Superior temporal gyrus (tissue), 1 donor: ENCODE measurements around the gene SNAI3.
A peak's percentile ranks its signal among the peaks of the same experiment; 100 is the strongest.
"Not testable (repeated sequence)": the region's sequence is repeated elsewhere in the genome, so short reads cannot be mapped to it uniquely, and the experiment has no call there.

Source experiments
- DNase-seq: peaks from one replicate; pipeline ENCODE4 v3.0.0-alpha.2; 2016; ENCODE audit errors: extremely low spot score

Gene SNAI3

DNA sequence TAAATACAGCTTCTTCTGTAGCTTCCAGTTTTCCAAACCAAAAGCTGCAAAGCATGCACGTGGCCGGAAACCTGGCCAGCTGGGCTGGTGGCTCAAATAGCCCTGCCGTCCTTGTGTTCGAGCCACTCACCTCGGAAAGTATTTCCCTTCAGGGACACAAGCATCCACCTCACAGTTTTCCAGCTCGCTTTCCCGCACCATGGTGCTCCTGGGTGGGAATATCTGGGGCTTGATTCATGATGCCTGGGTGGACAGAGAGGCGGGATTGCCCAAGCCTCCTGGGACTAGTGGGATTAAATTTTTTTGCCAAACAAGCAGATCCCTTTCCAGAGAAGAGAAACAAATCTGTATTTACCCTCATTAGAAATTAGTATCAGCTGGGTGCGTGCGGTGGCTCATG is 16.3 kb downstream of the SNAI3 start:
- no peak for DNase-seq

DNA sequence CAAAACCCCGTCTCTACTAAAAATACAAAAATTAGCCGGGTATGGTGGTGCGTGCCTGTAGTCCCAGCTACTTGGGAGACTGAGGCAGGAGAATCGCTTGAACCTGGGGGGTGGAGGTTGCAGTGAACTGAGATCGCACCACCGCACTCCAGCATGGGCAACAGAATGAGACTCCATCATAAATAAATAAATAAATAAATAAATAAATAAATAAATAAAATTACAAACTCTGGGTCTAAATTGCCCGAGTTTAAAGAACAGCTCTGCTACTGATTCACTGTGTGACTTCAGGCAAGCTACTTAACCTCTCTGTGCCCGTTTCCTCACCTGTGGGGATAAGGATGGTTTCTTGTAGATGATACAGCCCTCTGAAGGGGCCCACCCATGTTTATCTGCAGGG is 16.8 kb downstream of the SNAI3 start:
- DNase-seq = not testable (repeated sequence)

DNA sequence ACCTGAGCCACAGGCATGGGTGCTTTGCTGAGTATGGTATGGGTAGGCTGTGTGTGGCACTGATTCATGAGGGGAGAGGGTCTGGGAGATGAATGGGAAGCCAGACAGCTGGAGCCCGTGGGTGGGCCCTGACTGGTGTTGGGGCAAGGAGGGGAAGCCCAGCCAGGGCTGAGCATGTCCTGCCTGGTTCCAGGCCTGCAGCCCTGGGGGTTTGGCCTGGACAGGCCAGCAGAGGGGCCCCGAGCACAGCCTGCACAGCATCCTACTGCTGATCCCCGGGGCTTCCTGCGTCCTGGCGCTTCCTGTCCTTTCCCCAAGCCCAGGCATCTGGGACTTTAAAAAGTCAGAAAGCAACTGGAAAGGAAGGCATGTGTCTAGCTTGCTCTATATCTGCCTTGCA is 18.8 kb downstream of the SNAI3 start:
- DNase-seq = no peak

DNA sequence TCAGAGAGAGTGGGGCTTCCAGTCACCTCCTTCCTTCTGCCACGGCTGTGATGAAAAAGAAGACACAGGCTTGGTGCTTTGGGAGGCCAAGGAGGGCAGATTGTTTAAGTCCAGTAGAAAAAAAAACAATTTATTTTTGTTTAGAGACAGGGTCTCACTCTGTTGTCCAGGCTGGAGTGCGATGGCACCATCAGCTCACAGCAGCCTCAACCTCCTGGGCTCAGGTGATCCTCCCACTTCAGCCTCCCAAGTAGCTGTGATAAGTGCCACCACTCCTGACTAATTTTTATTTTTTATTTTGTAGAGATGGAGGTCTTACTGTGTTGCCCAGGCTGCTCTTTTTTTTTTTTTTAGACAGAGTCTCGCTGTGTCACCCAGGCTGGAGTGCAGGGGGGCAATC is 20.7 kb downstream of the SNAI3 start:
- DNase-seq = no peak

DNA sequence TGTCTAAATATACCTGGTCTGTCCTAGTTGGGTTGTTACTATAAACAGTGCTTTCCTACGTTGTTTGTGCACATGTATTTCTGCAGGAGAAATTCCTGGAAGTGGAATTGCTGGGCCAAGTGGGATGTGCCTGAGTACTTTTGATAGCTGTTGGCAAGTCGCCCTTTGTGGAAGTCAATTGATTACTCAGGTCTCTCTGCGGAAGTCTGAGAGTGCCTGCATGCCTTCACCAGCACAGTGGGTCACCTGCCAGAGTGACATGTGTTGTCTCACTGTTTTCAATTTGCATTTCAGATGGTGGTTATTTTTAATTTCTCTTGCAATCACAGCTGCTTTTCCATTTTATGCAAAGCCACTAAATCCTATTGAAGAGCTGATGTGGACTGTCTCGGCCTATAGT is 21.2 kb downstream of the SNAI3 start:
- DNase-seq = no peak

DNA sequence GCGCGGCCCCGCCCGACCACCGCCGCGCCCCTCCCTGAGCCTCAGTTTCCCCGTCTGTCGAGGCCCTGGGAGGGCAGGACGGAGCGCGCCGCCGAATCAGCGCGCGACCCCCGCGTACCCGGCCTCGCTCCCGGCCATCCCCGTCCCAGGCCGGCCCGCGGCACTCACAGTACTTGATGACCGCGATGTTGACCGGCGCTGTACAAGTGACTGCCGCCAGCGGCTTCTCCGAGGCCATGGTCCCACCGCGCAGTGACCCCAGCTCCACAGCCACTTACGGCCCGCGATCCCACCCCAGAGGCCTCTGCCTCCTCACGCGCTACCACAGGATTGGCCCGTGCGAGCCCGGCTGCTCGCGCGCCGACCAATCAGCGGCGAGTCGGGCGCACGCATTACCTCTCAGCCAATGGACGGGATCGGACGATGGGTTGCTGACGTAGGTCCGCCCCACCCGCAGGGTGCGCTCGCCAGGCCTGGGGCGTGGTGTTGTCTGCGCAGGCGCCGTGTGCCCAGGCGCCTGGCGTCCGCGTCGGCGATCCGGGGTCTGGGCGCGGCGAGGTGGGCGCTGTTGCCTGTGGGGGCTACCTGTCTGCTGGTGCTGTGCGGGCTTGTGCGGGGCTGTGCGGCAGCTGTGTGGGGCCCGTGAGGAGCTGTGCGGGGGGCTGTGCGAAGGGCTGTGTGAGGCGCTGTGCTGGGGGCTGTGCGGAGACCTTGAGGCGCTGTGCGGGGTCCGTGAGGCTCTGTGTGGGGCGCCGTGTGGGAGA is 23.3 kb downstream of the SNAI3 start, which contains the start of gene MVD:
Gene MVD (minus strand): TSS at position 249 of the 764 bp plus-strand sequence. CDS start 11 bp downstream, at position 238.
- peak; percentile 98 for DNase-seq

DNA sequence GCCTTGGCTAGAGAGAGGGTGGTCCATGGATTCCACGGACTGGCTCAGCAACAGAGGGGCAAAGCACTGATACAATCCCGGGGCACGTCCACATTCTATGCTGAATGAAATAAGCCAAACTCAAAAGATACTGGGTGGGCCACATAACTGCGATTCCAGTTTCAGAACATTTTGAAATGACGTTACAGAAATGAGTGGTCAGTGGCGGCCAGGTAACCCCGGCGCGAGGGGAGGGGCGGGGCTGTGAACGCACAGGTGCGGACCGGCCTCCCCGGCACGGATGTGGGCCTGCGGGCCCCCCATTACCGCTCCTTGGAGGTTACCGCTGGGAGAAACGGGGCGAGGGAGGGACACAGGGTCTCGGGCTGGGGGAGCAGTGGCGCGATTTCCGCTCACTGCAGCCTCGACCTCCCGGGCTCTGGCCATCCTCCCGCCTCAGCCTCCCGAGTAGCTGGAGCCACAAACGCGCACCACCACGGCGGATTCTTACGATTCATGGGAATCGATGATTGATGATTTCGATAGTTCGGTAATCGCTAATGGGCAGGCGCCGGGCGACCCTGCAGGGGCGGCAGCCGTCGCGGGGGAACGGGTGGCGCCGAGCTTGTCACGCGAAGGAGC is 24.0 kb downstream of the SNAI3 start:
- no peak for DNase-seq

DNA sequence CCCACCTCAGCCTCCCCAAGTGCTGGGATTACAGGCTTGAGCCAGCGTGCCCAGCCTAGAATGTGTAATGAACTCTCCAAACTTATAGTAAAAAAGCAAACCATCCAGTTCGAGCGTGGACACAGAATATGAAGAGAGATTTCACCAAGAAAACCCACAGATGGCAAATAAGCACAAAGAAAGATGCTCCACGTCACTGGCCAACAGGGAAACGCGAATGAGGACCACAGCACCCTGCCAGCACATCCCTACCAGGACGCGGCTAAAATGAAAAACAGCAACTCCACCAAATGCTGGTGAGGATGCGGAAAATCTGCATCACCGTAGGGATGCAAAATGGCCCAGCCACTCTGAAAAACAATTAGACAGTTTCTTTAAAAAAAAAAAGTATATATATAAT is 24.8 kb downstream of the SNAI3 start:
- no peak for DNase-seq

DNA sequence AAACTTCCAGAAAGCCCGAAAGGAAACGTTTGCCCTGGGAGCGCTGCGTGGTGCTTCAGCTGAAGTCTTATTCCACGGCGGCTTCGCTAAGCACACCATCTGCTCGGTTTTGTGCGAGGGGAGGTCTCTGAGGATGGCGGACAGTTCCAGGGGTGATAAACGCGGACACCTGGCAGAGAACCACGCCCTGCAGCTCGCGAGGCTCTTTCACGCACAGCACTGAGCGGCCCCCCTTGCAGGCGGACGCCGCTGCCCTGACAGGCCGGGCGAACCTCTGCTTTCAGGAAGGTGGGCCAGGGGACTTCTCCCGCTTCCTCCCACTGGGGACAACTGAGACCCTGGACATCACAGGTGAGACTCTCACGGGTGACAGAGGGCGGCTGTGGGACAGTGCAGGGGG is 27.1 kb downstream of the SNAI3 start:
- no peak for DNase-seq

DNA sequence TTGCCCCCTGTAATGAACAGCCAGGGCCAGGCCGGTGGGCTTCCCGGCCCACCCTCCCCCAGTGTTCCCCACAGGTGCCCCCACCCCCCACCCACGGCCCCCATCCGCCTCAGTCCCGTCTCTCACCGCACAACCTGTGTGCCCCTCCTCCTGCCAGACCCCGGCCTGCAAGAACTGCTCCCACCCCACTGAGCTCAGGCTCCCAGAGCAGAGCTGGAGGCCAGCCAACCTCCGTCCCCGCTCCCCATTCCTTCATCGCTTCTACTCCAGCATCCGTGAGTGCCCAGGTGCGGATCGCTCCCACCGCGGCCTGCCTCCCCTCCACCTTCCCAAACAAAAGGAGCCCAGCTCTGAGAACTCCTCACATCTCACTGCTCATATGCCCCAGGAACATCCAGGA is 27.6 kb downstream of the SNAI3 start:
- DNase-seq = no peak

DNA sequence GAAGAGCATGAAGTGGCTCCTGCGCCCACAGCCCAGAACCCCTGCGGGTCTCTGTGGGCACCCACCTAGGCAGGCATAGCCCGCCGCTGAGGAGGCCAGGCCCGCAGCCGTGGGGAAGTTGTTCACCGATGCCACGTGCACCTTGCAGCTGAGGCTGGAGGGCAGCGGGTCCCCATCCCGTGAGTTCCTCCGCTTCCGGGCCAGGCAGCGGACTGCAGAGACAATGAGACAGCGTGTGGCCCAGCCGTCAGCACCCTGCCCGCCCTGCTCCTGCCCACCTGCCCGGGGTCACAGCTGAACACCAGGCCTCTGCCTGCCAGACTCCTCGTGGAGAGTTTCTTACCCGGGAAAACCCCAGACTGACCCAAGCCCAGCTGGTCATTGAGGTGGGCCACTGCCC is 28.9 kb downstream of the SNAI3 start:
- no peak for DNase-seq

DNA sequence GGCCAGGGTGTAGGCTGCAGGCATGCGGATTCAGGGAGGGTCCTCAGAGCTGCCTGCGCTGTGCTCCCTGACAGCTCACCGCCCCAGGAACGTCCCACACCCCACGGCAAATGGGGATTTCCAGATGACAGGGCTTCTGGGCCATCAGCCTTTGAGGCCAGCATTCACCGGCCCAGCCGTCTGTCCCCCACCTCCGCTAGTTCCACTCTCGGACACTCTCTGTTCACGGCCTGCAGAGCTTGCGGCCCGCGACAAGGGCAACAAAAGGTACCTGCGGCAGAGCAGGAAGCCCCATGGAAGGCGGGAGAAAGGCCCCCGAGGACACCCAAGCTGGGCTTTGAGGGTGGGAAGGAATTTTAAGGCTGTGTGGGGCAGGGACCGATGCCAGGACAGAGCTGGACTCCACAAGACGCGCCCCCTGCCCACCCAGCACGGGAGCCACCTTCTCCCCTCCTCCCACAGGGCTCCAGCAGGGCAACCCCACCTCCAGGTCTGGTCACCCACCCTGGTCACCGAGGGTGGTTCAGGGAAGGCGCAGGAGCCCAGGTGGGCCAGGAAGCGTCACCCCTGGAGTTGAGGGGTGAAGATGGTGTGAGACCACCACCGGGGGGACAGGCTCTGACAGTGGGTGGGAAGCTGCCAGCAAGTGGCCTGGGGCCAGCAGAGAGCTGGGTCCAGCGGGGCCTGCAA is 29.9 kb downstream of the SNAI3 start:
- no peak for DNase-seq

DNA sequence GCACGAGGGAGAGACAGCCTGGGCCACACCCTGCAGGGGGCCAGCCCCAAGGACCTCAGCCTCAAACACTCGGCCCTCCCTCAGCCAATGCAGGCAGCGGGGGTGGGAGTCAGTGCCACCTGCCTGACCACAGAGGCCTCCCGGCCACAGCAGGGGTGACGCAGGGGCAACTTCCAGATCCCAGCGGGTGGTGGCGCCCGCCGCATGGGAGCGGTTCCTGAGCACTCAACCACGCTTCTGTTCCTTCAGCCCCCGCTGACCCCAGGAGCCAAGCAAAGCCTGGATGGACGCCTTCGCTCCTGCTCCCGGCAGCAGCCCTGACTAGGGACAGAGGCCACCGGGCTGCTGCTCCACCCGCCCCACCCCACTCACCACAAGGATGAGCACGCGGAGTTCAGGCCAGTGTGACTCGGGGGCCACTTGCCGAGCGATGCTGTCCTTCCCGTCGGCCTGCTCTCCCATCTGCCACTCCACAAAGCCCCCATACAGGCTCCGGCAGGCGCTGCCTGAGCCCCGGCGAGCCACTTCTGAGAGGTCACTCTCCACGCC is 30.5 kb downstream of the SNAI3 start:
- DNase-seq = no peak

DNA sequence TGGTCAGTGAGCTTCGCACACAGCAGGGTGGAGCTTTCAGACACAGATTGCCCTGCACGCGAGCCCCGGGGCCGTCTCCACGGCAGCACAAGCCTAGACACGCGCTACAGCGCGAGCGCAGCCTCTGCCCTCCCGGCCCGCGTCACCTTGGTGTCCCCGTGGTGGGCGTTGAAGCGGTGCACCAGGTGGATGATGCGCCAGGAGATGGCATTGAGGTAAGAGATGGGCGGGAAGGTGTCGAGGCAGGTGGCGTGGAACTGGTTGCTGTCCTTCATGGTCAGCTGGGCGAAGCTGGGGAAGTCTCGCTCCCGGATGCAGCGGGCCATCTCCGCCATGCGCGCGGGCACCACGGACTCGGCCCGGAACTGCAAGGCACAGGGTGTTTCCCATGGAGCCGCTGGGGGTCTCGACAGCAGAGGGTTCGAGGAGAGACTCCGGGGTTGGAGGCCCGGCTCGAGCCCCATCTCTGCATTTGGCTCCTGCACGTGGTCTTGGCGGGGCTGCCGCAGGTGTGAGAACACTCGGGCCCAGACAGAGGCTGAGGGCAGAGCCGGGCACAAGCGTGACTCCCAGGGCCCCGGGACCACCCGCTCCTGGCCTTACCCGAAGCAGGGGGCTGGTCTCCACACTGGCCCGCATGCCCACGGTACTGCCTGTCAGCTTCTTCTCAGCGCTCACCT is 31.1 kb downstream of the SNAI3 start:
- no peak for DNase-seq

DNA sequence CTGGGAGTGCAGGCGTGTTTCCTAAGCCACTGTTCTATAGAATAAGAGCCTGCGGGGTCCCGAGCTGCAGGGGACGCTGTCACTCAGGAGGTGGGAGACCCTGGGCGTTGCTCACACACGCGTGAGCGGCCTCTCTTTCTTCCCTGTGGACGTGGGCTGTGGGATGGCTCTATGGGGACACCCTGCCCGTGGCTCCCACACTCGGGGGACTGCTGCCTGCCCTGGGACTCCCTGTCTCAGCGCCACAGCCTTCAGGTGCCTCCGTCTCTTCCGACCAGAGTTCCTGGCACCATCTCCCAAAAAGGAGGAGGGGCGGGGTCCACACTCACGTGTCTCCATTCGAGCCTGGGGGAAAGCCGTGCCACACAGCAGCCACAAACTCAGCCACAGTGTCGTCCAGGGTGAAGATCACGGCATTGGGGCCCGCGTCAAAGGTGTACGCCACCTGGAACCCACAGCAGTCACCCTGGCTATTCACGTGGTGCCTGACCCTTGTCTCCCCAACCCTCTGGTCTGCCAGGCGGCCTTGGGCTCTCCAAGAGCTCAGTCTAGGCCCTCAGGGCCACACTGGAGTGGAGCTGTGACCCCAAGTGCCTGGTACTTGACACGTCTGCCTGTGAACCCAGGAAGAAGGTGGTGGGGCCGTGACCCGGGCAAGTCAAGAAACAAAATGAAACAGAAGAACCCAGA is 31.8 kb downstream of the SNAI3 start:
- no peak for DNase-seq

DNA sequence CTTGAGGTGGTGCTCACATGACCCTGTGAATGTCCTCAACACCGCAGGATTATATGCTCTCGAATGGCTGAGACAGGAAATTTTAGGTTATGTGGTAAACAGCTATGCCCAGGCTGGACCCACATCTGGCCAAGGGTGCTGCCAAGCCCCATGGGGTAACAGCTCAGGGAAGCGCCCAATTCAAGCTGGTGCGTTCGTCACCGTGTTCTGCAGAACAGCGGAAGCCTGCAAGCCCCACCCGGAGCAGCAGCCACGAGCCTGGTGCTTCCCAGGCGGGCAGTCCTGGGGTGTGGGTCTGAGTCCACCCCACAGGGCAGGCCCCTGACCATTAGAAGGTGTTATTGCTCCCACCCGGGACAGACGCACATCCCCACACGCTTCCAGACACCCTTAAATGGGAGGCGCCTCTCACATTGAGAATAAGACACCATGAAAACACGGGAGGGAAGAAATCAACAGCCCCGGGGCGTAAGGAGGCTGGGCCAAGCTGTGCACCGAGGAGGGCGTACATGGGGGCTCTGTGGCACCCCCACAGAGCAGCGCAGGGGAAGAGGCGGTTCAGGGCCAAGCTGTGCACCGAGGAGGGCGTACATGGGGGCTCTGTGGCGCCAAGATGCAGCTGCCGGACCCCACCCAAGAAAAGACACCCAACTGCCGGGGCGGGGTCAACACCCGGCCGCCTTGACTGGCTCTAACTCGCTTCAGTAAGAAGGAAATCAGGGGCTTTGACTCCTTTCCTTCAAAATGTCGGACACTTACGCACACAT is 32.5 kb downstream of the SNAI3 start:
- no peak for DNase-seq

DNA sequence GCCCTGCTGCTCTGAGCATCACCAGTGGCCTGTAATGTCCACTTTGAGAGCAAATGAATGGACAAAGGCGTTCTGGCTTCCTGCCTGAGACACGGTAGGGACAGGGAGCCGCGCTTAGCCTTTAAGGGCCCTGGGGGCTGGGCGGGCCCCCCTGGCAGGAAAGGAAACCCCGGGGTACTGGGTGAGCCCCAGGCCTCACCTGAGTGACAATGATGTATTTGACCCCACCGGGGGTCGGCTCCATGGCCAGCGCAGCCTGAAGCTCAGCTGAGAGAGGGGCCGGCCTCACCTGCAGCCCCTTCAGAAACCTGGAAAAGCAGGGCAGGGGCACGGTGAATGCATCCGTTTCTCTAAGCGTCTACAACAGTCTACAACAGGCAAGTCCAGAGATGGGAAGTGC is 33.2 kb downstream of the SNAI3 start:
- no peak for DNase-seq

DNA sequence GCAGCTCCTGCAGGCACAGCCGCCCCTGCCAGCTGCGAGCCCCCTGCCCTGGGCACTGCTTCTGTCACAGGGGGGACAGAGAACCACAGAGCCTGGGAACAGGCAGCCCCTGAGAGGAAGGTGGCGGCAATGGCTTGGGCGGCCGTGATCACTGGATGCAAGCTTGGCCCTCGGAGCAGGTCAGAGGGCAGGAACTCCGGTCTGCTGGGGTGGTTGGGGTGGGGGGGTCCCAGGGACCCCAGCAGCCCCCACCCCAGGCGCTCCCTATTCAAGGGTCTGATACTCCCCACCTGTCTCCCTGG is 33.6 kb downstream of the SNAI3 start:
- no peak for DNase-seq

DNA sequence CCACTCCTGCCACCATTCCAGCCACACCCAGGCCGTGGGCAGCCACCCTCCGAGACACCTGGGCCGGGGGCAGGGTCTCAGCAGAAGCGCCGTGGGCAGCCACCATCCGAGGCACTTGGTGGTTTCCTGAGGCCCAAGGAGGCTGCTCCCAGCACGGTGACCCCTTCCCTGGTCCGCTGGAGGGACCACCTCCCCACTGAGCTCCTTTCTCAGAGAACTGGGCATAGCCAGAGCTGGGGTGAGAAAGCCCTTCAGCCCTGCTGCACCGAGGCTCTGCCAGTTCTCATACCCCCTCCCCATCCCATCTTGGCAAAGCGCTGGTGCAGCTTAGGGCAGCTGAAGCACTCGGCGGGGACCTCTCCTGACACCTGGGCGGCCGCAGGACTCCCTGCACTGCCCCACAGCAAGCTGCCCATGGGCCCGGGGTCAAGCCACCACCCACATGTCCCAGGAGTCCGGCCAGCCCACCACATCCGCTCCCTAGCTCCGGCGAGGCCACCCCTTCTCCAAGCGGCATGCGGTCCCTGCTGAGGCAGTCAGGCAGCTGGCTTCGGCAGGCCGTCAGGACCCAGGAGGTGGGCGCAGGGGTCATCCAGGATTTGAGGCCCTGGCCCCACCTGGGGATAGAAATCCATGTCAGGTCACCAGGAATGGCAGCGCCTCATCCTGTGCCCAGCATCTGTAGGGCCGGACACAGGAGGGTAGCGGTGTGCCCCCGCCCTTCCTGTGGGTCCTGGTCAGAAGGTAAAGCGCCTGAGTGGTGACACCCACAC is 34.1 kb downstream of the SNAI3 start:
- no peak for DNase-seq
